Neural progenitor cell (in vitro differentiated cells): ENCODE results near the gene CAPN12. TPM values are rescaled to one million over a fixed set of nuclear protein-coding genes. Genes with fewer than 3 reads are reported as not detected.

ENCODE experiments used
- DNase-seq: peaks from one replicate; pipeline ENCODE4 v3.0.0-alpha.2; 2016; ENCODE audit warnings: low spot score
- H2AFZ ChIP-seq: fragments of 200-600 bp; sonication (generic); replicated peaks from 2 replicates; pipeline ENCODE4 v1.6.1; 2016; ENCODE audit warnings: antibody characterized with exemption
- H3F3A ChIP-seq: fragments of 200-600 bp; sonication (generic); 2 replicates; pipeline ENCODE4 v1.6.1; 2016; ENCODE audit warnings: antibody characterized with exemption, low read depth
- H3K27ac ChIP-seq: fragments of 200-600 bp; sonication (generic); 2 replicates; pipeline ENCODE4 v1.5.1; 2016; ENCODE audit warnings: mild to moderate bottlenecking
- H3K27me3 ChIP-seq: fragments of 200-600 bp; sonication (generic); 2 replicates; pipeline ENCODE4 v1.6.1; 2016; ENCODE audit warnings: mild to moderate bottlenecking, moderate library complexity
- H3K36me3 ChIP-seq: fragments of 200-600 bp; sonication (generic); 2 replicates; pipeline ENCODE4 v1.5.1; 2016
- H3K4me1 ChIP-seq: fragments of 200-600 bp; sonication (generic); 2 replicates; pipeline ENCODE4 v1.6.1; 2016; ENCODE audit warnings: mixed run types
- H3K4me2 ChIP-seq: fragments of 200-600 bp; sonication (generic); 2 replicates; pipeline ENCODE4 v1.6.1; 2016
- H3K4me3 ChIP-seq: fragments of 200-600 bp; sonication (generic); 2 replicates; pipeline ENCODE4 v1.5.1; 2016
- H3K79me2 ChIP-seq: fragments of 200-600 bp; sonication (generic); 2 replicates; pipeline ENCODE4 v1.6.1; 2016; ENCODE audit warnings: low read depth
- H3K9ac ChIP-seq: fragments of 200-600 bp; sonication (generic); 2 replicates; pipeline ENCODE4 v1.6.1; 2016
- H3K9me3 ChIP-seq: fragments of 200-600 bp; sonication (generic); 2 replicates; pipeline ENCODE4 v1.5.1; 2016; ENCODE audit warnings: low read depth
- H4K20me1 ChIP-seq: fragments of 200-600 bp; sonication (generic); 2 replicates; pipeline ENCODE4 v1.6.1; 2016; ENCODE audit warnings: low read depth
- H3K27ac Mint-ChIP-seq: 3 replicates; pipeline ENCODE4 v1.8.0; 2021; ENCODE audit warnings: mixed read lengths
- H3K27me3 Mint-ChIP-seq: 2 replicates; pipeline ENCODE4 v1.8.0; 2022; ENCODE audit warnings: low read depth, mild to moderate bottlenecking, inconsistent platforms, moderate library complexity, mixed read lengths; ENCODE audit not compliant: insufficient read depth
- H3K36me3 Mint-ChIP-seq: 3 replicates; pipeline ENCODE4 v1.8.0; 2021; ENCODE audit warnings: mixed read lengths
- H3K4me1 Mint-ChIP-seq: 3 replicates; pipeline ENCODE4 v1.8.0; 2021; ENCODE audit warnings: mixed read lengths
- H3K4me3 Mint-ChIP-seq: 3 replicates; pipeline ENCODE4 v1.8.0; 2021; ENCODE audit warnings: mild to moderate bottlenecking, moderate library complexity, mixed read lengths
- H3K9me3 Mint-ChIP-seq: 3 replicates; pipeline ENCODE4 v1.8.0; 2020; ENCODE audit warnings: mixed read lengths
- CTCF ChIP-seq: fragments of 200-600 bp; sonication (generic); IDR thresholded peaks from 2 replicates; pipeline ENCODE4 v1.5.1; 2017; ENCODE audit warnings: antibody characterized with exemption, mild to moderate bottlenecking
- EZH2 ChIP-seq: fragments of 200-600 bp; sonication (generic); IDR thresholded peaks from 2 replicates; pipeline ENCODE4 v1.6.1; 2017; ENCODE audit warnings: antibody characterized with exemption, mild to moderate bottlenecking, moderate library complexity
- EZH2phosphoT487 ChIP-seq: fragments of 200-600 bp; sonication (generic); IDR thresholded peaks from 2 replicates; pipeline ENCODE4 v1.6.1; 2017; ENCODE audit warnings: antibody characterized with exemption
- total RNA-seq: library from RNA; depleted of rRNA; stranded (reverse); fragments of >200 nt; gene quantifications from 2 replicates; pipeline ENCODE4 v1.2.3, GENCODE V29; 2015; ENCODE audit warnings: low replicate concordance

The CAPN12 gene
- total RNA-seq, 1 donor from 2014 or later = 1.0 TPM

GRCh38 chr19:38698225-38699026 lies 45.8 kb downstream of the CAPN12 start:
- Mint-ChIP-seq H3K4me1 (peaks cover 55% of the 10 kb centered on the region), H3K27ac (peak overlapping the region; percentile 95), H3K27me3 (peaks cover 3% of the 10 kb centered on the region), H3K9me3 (no peaks in the 10 kb centered on the region), H3K36me3 (peaks cover 7% of the 10 kb centered on the region), H3K4me3 (peak overlapping the region; percentile 71)
- no peak for TF ChIP-seq EZH2
- TF ChIP-seq CTCF = peak; percentile 24
- no peaks in the 10 kb centered on the region for H3K9me3 ChIP-seq
- peak overlapping the region; percentile 19 for H3K4me2 ChIP-seq
- H3K36me3 ChIP-seq = no peaks in the 10 kb centered on the region
- peak; percentile 70 for DNase-seq
- H3K4me3 ChIP-seq = no peak overlapping the region
- H3K9ac ChIP-seq = no peak overlapping the region
- no peaks in the 10 kb centered on the region for H3K27me3 ChIP-seq
- H3K4me1 ChIP-seq = peaks cover 26% of the 10 kb centered on the region
- H3F3A ChIP-seq = peaks cover 8% of the 10 kb centered on the region
- peak overlapping the region; percentile 25 for H3K27ac ChIP-seq
- no peak overlapping the region for H2AFZ ChIP-seq
- peaks cover 55% of the 10 kb centered on the region for H4K20me1 ChIP-seq
- peaks cover 70% of the 10 kb centered on the region for H3K79me2 ChIP-seq

- Histone ChIP-seq H3F3A (peaks cover 15% of the 10 kb centered on the region), H3K79me2 (peaks cover 70% of the 10 kb centered on the region), H3K4me1 (peaks cover 32% of the 10 kb centered on the region), H3K4me2 (no peak overlapping the region), H4K20me1 (peaks cover 63% of the 10 kb centered on the region), H3K9ac (no peak overlapping the region), H3K27me3 (no peaks in the 10 kb centered on the region), H3K4me3 (no peak overlapping the region), H2AFZ (no peak overlapping the region), H3K27ac (peak overlapping the region; percentile 25), H3K9me3 (no peaks in the 10 kb centered on the region), H3K36me3 (no peaks in the 10 kb centered on the region)
- peaks cover 63% of the 10 kb centered on the region for H3K4me1 Mint-ChIP-seq
- TF ChIP-seq EZH2 (no peak), CTCF (no peak), EZH2phosphoT487 (no peak)
- peaks cover 7% of the 10 kb centered on the region for H3K36me3 Mint-ChIP-seq
- peaks cover 6% of the 10 kb centered on the region for H3K27me3 Mint-ChIP-seq
- peak overlapping the region; percentile 71 for H3K4me3 Mint-ChIP-seq
- H3K9me3 Mint-ChIP-seq = no peaks in the 10 kb centered on the region
- DNase-seq = no peak
- H3K27ac Mint-ChIP-seq = peak overlapping the region; percentile 95
These were observed 46.6 kb downstream of the CAPN12 start for GRCh38 chr19:38697641-38698071.

GRCh38 chr19:38697197-38697596 lies 47.1 kb downstream of the CAPN12 start:
- no peak for DNase-seq
- H3K27ac Mint-ChIP-seq = peak overlapping the region; percentile 72
- H3K27ac ChIP-seq = no peak overlapping the region

More at GRCh38 chr19:38697197-38697596, 47.1 kb downstream of the CAPN12 start:
- H3K4me2 ChIP-seq = no peak overlapping the region
- peaks cover 7% of the 10 kb centered on the region for H3K36me3 Mint-ChIP-seq
- H3K4me1 ChIP-seq = peaks cover 37% of the 10 kb centered on the region
- H3K4me1 Mint-ChIP-seq = peaks cover 67% of the 10 kb centered on the region
- H3K27me3 Mint-ChIP-seq = peaks cover 6% of the 10 kb centered on the region
- no peak overlapping the region for H3K4me3 Mint-ChIP-seq
- H3K27me3 ChIP-seq = no peaks in the 10 kb centered on the region
- H3F3A ChIP-seq = peaks cover 20% of the 10 kb centered on the region
- no peak for TF ChIP-seq EZH2phosphoT487
- no peak for TF ChIP-seq CTCF
- TF ChIP-seq EZH2 = no peak
- H2AFZ ChIP-seq = no peak overlapping the region
- peaks cover 75% of the 10 kb centered on the region for H3K79me2 ChIP-seq
- peaks cover 67% of the 10 kb centered on the region for H4K20me1 ChIP-seq
- H3K4me3 ChIP-seq = no peak overlapping the region
- H3K36me3 ChIP-seq = no peaks in the 10 kb centered on the region
- no peaks in the 10 kb centered on the region for H3K9me3 Mint-ChIP-seq
- H3K9me3 ChIP-seq = no peaks in the 10 kb centered on the region
- H3K9ac ChIP-seq = no peak overlapping the region
